ENCODE data around the gene CELSR3.

CELSR3 gene

GRCh38 chr3:48681541-48681880 is 18.8 kb upstream of the CELSR3 start:
- TF ChIP-seq CTCF (conservative IDR thresholded peaks at IDR 0.05): no peak
- H3K27ac ChIP-seq: no peak overlapping the region

- TF ChIP-seq CTCF (conservative IDR thresholded peaks at IDR 0.05): no peak
- no peak overlapping the region for H3K27ac ChIP-seq
These were observed 18.3 kb upstream of the CELSR3 start for GRCh38 chr3:48680811-48681540.

DNA sequence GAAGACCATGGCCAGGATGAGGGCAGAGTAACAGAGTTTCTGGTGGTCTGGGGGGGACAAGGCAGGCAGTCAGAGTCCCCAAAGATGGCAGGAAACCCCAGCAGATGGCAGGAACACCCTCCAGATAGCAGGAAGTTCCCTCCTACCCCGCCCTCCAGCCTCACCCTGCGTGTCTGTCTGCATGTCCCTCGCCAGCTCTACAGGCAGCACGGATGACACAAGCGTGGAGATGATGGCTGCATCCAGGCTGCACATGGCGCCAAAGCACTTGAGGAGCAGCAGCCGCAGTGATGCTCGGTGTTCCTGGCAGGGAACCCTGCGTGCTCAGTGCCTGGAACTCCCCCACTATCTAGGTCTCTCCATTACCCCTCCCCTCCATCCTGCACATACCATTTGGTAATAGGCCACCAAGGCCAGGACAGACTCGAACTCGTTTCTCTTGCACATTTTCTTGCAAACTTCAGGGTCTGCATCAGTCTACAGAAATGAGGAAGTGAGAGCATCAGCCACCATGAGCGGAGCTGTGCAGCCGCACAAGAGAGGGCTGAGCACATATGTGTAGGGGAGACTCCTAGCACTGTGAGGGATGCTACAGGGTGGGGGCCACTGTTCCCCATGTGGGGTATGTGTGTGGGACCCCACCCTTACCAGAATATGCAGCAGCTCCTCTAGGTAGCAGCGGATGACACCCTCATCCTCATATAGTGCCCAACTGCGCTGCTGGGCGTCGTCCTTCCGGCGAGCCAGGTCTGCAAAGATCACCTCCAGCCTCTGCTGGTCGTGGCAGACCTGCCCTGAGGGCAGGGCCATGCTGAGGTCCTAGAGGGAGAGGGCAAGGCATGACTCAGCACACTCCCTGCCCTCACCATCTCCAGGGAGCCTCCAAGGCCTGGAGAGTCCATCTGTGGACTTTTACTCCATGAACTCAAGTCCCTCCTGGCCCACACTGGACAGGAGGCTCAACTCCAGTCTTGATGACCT is 17.0 kb upstream of the CELSR3 start:
- H3K27ac ChIP-seq: no peak overlapping the region
- TF ChIP-seq CTCF (conservative IDR thresholded peaks at IDR 0.05): no peak

GRCh38 chr3:48678566-48679380 is 16.1 kb upstream of the CELSR3 start:
- no peak for TF ChIP-seq CTCF (conservative IDR thresholded peaks at IDR 0.05)
- no peak overlapping the region for H3K27ac ChIP-seq

DNA sequence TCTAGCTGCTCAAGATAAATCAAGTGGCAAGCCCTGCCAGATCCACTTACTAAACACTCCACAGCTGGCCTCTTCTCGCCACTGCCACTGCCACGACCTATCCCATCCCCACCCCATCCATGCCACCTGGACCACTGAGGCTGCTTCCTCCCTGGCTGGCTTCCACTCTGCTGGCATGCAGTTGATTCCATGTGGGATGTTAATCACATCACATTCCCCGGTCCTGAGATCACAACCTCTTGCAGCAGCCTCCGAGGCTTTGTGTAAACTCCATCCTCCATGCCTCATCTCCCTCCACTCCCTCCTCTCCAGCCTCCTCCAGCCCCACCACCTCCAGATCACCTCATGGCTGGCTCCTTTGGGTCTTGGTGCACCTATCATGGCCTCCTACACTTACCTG is 15.4 kb upstream of the CELSR3 start:
- TF ChIP-seq CTCF (conservative IDR thresholded peaks at IDR 0.05): no peak
- H3K27ac ChIP-seq: no peak overlapping the region

DNA sequence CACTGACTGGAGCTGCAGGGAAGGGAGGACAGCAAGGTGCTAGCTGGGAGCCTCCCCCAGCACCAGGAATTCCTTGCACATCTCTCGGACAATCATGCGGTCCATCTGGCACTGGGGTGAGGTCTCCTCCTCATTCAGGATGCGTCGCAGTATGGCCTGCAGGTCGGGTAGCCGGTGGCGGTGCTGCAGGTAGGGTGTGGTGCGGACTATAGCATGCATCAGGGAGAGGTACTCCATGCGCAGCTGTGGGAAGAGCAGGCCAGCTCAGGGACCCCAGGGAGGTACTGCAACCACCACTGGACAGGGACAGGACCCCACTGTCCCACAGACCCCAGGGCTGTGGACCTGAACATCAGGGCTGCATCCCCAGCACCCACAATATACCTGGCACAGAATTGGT is 11.8 kb upstream of the CELSR3 start:
- TF ChIP-seq CTCF (conservative IDR thresholded peaks at IDR 0.05): no peak
- H3K27ac ChIP-seq: no peak overlapping the region

- no peak overlapping the region for H3K27ac ChIP-seq
- TF ChIP-seq CTCF (conservative IDR thresholded peaks at IDR 0.05): no peak
These were observed 9.8 kb upstream of the CELSR3 start for GRCh38 chr3:48672522-48672921.
